Keratinocyte (primary cell): ENCODE data around the gene ZNF44. TPM values are rescaled to one million over a fixed set of nuclear protein-coding genes. Genes with fewer than 3 reads are reported as not detected.
A peak's percentile ranks its signal among the peaks of the same experiment; 100 is the strongest.

ENCODE experiments used
- DNase-seq: peaks from one replicate; pipeline ENCODE4 v3.0.0-alpha.2; 2011; ENCODE audit warnings: low read depth, missing footprints, low spot score
- FAIRE-seq: peaks from 2 replicates; lab custom pipeline; 2011; peaks lifted over from hg19 to GRCh38; lab: Jason Lieb, UNC
- H2AFZ ChIP-seq: 2 replicates; pipeline ENCODE4 v1.6.0; 2012; ENCODE audit warnings: low read length, control low read depth, inconsistent platforms; ENCODE audit not compliant: control insufficient read depth
- H3K27ac ChIP-seq: 2 replicates; pipeline ENCODE4 v1.5.1; 2011; ENCODE audit warnings: low read length; ENCODE audit not compliant: control insufficient read depth, insufficient read depth
- H3K27me3 ChIP-seq: 3 replicates; pipeline ENCODE4 v1.6.0; 2011; ENCODE audit warnings: low read length; ENCODE audit not compliant: control insufficient read depth, insufficient read depth; ENCODE audit errors: extremely low read depth
- H3K36me3 ChIP-seq, 2 experiments: 2 replicates in 1 of 2; 3 replicates in 1 of 2; pipeline ENCODE4 v1.5.1; 2011; ENCODE audit warnings: low read length in 2 of 2, mild to moderate bottlenecking in 1 of 2; ENCODE audit not compliant: control insufficient read depth in 2 of 2, insufficient read depth in 2 of 2; ENCODE audit errors: extremely low read depth in 1 of 2
- H3K4me1 ChIP-seq: 3 replicates; pipeline ENCODE4 v1.5.1; 2011; ENCODE audit warnings: low read length; ENCODE audit not compliant: control insufficient read depth, insufficient read depth; ENCODE audit errors: extremely low read depth
- H3K4me2 ChIP-seq: 3 replicates; pipeline ENCODE4 v1.6.0; 2011; ENCODE audit warnings: low read depth, low read length; ENCODE audit not compliant: control insufficient read depth, insufficient read depth; ENCODE audit errors: extremely low read depth
- H3K4me3 ChIP-seq, 3 experiments: fragments of 200-600 bp in 1 of 3; sonication (generic) in 1 of 3; 2 replicates in 2 of 3; 3 replicates in 1 of 3; pipeline ENCODE4 v1.5.1; 2011 to 2016; ENCODE audit warnings: low read length in 3 of 3, mild to moderate bottlenecking in 3 of 3, control low read depth in 2 of 3, inconsistent platforms in 1 of 3, low read depth in 1 of 3, mixed read lengths in 1 of 3, mixed run types in 1 of 3, moderate library complexity in 1 of 3; ENCODE audit not compliant: control insufficient read depth in 2 of 3, insufficient read depth in 2 of 3; ENCODE audit errors: extremely low read depth in 1 of 3
- H3K79me2 ChIP-seq: 2 replicates; pipeline ENCODE4 v1.6.0; 2012; ENCODE audit warnings: low read length; ENCODE audit not compliant: control insufficient read depth, insufficient read depth
- H3K9ac ChIP-seq: 3 replicates; pipeline ENCODE4 v1.6.0; 2011; ENCODE audit warnings: low read length; ENCODE audit not compliant: control insufficient read depth, insufficient read depth; ENCODE audit errors: extremely low read depth
- H3K9me1 ChIP-seq: 3 replicates; pipeline ENCODE4 v1.6.0; 2011; ENCODE audit warnings: low read length; ENCODE audit not compliant: control insufficient read depth, insufficient read depth; ENCODE audit errors: extremely low read depth
- H3K9me3 ChIP-seq: 2 replicates; pipeline ENCODE4 v1.5.1; 2012; ENCODE audit warnings: low read depth, low read length; ENCODE audit not compliant: control insufficient read depth
- H4K20me1 ChIP-seq: 3 replicates; pipeline ENCODE4 v1.6.0; 2011; ENCODE audit warnings: low read length; ENCODE audit not compliant: control insufficient read depth, insufficient read depth; ENCODE audit errors: extremely low read depth
- EZH2 ChIP-seq: IDR thresholded peaks from one replicate; pipeline ENCODE4 v1.6.1; 2012; ENCODE audit warnings: inconsistent platforms, mild to moderate bottlenecking, low read length, moderate library complexity
- dilution Hi-C: fragments of 300-500 bp; cut with MboI; formaldehyde crosslinking; loops from one replicate; pipeline ENCODE4 v1.7.0; 2020; ENCODE audit warnings: low sequenced_read_pairs; ENCODE audit not compliant: extremely low pct_ligation_motif_present
- polyA plus RNA-seq, 5 experiments: library from polyadenylated mRNA; depleted of rRNA in 3 of 5; stranded (reverse) in 3 of 5; stranded (forward) in 1 of 5; unstranded in 1 of 5; fragments of >200 nt; gene quantifications; 1 replicate in 1 of 5; 2 replicates in 3 of 5; 3 replicates in 1 of 5; pipeline versions ENCODE4 v1.2.1 to v1.2.3, GENCODE V29; 2011 to 2012; ENCODE audit warnings: missing spikeins in 2 of 5, low read depth in 1 of 5, low replicate concordance in 1 of 5
- TF ChIP-seq, protein P1 (sequence below), 3 experiments: IDR thresholded peaks in 1 of 3; conservative IDR thresholded peaks in 1 of 3; optimal IDR thresholded peaks in 1 of 3; 2 replicates in 2 of 3; 3 replicates in 1 of 3; pipeline versions ENCODE3 to v1.5.1; 2011; ENCODE audit warnings: low read length in 3 of 3, mild to moderate bottlenecking in 3 of 3, moderate library complexity in 2 of 3, control low read depth in 1 of 3, inconsistent platforms in 1 of 3; ENCODE audit not compliant: insufficient read depth in 2 of 3; ENCODE audit errors: extremely low read depth in 1 of 3

The ZNF44 gene
- polyA plus RNA-seq, 1 donor (not counting 4 experiments of a cell fraction or from before 2014, with no cell fraction given), result 5.2 TPM

DNA sequence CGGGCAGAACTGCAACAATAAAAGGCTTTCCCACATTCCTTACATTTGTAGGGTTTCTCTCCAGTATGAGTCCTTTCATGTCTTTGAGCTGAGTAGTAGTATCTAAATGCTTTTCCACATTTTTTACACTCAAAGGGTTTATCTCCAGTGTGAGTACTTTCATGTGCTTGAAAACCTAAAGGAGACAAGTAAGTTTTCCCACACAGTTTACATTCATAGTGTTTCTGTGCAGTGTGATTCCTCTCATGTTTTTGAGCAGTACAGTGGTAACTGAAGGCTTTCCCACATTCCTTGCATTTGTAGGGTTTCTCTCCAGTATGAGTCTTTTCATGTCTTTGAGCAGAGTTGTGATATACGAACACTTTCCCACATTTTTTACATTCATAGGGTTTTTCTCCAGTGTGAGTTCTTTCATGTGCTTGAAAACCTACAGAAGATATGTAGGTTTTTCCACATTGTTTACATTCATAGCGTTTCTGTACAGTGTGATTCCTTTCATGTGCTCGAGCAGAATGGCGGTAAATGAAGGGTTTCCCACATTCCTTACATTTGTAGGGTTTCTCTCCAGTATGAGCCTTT is 47.0 kb downstream of the ZNF44 start:
- DNase-seq (no peak), FAIRE-seq (peak; percentile 34)
- H3K79me2 ChIP-seq, result no peaks in the 10 kb centered on the region
- H3K27me3 ChIP-seq, result no peaks in the 10 kb centered on the region
- H3K9ac ChIP-seq, result no peak overlapping the region
- dilution Hi-C loops, result no loop called here
- no peaks in the 10 kb centered on the region for H3K9me1 ChIP-seq
- H4K20me1 ChIP-seq, result no peaks in the 10 kb centered on the region
- H3K27ac ChIP-seq, result no peak overlapping the region
- no peak overlapping the region for H3K4me2 ChIP-seq
- no peak overlapping the region for H2AFZ ChIP-seq
- TF ChIP-seq EZH2, result no peak
- TF ChIP-seq, protein P1, sequence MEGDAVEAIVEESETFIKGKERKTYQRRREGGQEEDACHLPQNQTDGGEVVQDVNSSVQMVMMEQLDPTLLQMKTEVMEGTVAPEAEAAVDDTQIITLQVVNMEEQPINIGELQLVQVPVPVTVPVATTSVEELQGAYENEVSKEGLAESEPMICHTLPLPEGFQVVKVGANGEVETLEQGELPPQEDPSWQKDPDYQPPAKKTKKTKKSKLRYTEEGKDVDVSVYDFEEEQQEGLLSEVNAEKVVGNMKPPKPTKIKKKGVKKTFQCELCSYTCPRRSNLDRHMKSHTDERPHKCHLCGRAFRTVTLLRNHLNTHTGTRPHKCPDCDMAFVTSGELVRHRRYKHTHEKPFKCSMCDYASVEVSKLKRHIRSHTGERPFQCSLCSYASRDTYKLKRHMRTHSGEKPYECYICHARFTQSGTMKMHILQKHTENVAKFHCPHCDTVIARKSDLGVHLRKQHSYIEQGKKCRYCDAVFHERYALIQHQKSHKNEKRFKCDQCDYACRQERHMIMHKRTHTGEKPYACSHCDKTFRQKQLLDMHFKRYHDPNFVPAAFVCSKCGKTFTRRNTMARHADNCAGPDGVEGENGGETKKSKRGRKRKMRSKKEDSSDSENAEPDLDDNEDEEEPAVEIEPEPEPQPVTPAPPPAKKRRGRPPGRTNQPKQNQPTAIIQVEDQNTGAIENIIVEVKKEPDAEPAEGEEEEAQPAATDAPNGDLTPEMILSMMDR (optimal IDR thresholded peaks at IDR 0.05 in 1 of 3, IDR thresholded peaks at IDR 0.05 in 1 of 3, conservative IDR thresholded peaks at IDR 0.05 in 1 of 3; ENCODE audit: extremely low read depth in 1 of 3, insufficient read depth in 2 of 3, low read length in 3 of 3), result no peak
- H3K9me3 ChIP-seq, result peaks cover 23% of the 10 kb centered on the region
- H3K4me3 ChIP-seq, result no peak overlapping the region
- no peaks in the 10 kb centered on the region for H3K4me1 ChIP-seq
- H3K36me3 ChIP-seq, result no peaks in the 10 kb centered on the region

DNA sequence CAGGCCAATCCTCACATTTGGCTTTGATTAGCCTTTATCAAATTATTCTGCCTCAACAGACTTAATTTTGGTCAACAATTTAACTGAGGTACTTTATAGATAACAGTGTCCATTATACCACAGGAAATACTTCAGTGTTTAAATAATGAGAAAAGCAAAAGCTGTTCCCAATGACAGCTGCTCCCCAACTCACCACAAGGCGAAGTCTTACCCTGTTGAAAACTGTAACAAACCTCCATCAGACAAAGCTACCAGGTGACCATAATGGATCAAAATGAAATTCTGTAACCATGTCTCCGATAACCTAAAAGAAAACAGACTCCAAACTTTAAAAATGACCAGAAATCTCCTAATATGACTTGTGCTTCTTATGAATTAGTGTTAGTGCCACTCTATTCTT is 50.3 kb downstream of the ZNF44 start:
- Histone ChIP-seq H3K4me1 (no peaks in the 10 kb centered on the region), H3K79me2 (no peaks in the 10 kb centered on the region), H2AFZ (no peak overlapping the region), H3K9me1 (no peaks in the 10 kb centered on the region), H3K36me3 (no peaks in the 10 kb centered on the region), H3K27ac (no peak overlapping the region), H3K4me2 (no peak overlapping the region), H3K4me3 (no peak overlapping the region), H3K9me3 (peaks cover 16% of the 10 kb centered on the region), H4K20me1 (no peaks in the 10 kb centered on the region), H3K27me3 (no peaks in the 10 kb centered on the region), H3K9ac (no peak overlapping the region)
- FAIRE-seq, result no peak
- dilution Hi-C loops, result no loop called here
- DNase-seq, result no peak
- no peak for TF ChIP-seq EZH2
- TF ChIP-seq, protein P1 (optimal IDR thresholded peaks at IDR 0.05 in 1 of 3, IDR thresholded peaks at IDR 0.05 in 1 of 3, conservative IDR thresholded peaks at IDR 0.05 in 1 of 3; ENCODE audit: extremely low read depth in 1 of 3, insufficient read depth in 2 of 3, low read length in 3 of 3), result peak in 1 of 3 experiments; percentile 21
